Panc1 (cell line): ENCODE measurements around the gene KRTAP3-3. TPM values are rescaled to one million over a fixed set of nuclear protein-coding genes. Genes with fewer than 3 reads are reported as not detected.

Experiments used
- ATAC-seq: fragments of 200-7000 bp; cut with Tn5 transposase; 2 replicates; pipeline ENCODE4 v1.9.1; 2020; ENCODE audit warnings: mild to moderate bottlenecking, moderate library complexity
- BruUV-seq: library from RNA; stranded (reverse); fragments of 400-500 nt; replicated peaks from 2 replicates; lab custom pipeline; 2021; lab: Mats Ljungman, UMichigan
- CTCF ChIA-PET: fragments of 300-600 bp; sonication (Branson Sonifier 250); formaldehyde crosslinking; loops from one replicate; lab custom pipeline; 2022; ENCODE audit warnings: antibody characterized with exemption; lab: Charles Lee
- POLR2A ChIA-PET: fragments of 300-600 bp; sonication (Branson Sonifier 250); formaldehyde crosslinking; loops from one replicate; lab custom pipeline; 2022; ENCODE audit warnings: antibody characterized with exemption; lab: Charles Lee
- DNase-seq: peaks from one replicate; pipeline ENCODE4 v3.0.0-alpha.2; 2010; ENCODE audit warnings: low read depth, low spot score
- H3K27ac ChIP-seq: 2 replicates; pipeline ENCODE4 v1.5.1; 2011; ENCODE audit warnings: mild to moderate bottlenecking, low read length, inconsistent platforms
- H3K27me3 ChIP-seq: fragments of 200-500 bp; sonication (Bioruptor generic); 2 replicates; pipeline ENCODE4 v1.6.0; 2014; ENCODE audit warnings: low read length, inconsistent platforms; ENCODE audit not compliant: control insufficient read depth, insufficient read depth
- H3K36me3 ChIP-seq: fragments of 200-500 bp; sonication (Bioruptor generic); 2 replicates; pipeline ENCODE4 v1.5.1; 2014; ENCODE audit warnings: inconsistent platforms, mild to moderate bottlenecking, low read length, moderate library complexity; ENCODE audit not compliant: control insufficient read depth, insufficient read depth
- H3K4me1 ChIP-seq: 2 replicates; pipeline ENCODE4 v1.5.1; 2011; ENCODE audit warnings: inconsistent platforms, mild to moderate bottlenecking, low read length, moderate library complexity; ENCODE audit not compliant: control insufficient read depth, insufficient read depth
- H3K4me3 ChIP-seq, 2 experiments: 2 replicates each; pipeline ENCODE4 v1.5.1; 2011 to 2012; ENCODE audit warnings: low read depth in 2 of 2, low read length in 2 of 2, mild to moderate bottlenecking in 2 of 2, inconsistent platforms in 1 of 2, moderate library complexity in 1 of 2
- H3K9me3 ChIP-seq: fragments of 200-500 bp; sonication (Bioruptor generic); 2 replicates; pipeline ENCODE4 v1.5.1; 2014; ENCODE audit warnings: low read depth, mild to moderate bottlenecking, inconsistent platforms, low read length, moderate library complexity; ENCODE audit not compliant: control insufficient read depth, insufficient read depth
- POLR2AphosphoS5 ChIP-seq: IDR thresholded peaks from 2 replicates; pipeline ENCODE4 v1.6.1; 2012; ENCODE audit warnings: mild to moderate bottlenecking, low read depth, low read length, moderate library complexity
- SIN3A ChIP-seq: IDR thresholded peaks from 2 replicates; pipeline ENCODE4 v1.6.1; 2012; ENCODE audit warnings: low read depth, mild to moderate bottlenecking, low read length, moderate library complexity, borderline replicate concordance; ENCODE audit not compliant: insufficient read depth
- TCF7L2 ChIP-seq: IDR thresholded peaks from 2 replicates; pipeline ENCODE4 v1.6.1; 2011; ENCODE audit warnings: mild to moderate bottlenecking, low read depth, low read length, inconsistent platforms
- in situ Hi-C: cut with HindIII; loops from 2 replicates; pipeline ENCODE4 v1.10.0; 2016; ENCODE audit warnings: low sequenced_read_pairs, low pct_unique_long_range_greater_than_20kb
- intact Hi-C: fragments of 100-400 bp; cut with micrococcal nuclease; formaldehyde crosslinking; loops from one replicate; pipeline ENCODE4 v1.10.0; 2022; ENCODE audit not compliant: unreplicated experiment
- total RNA-seq: library from RNA; stranded (reverse); gene quantifications from one replicate; pipeline ENCODE4 v1.2.1, GENCODE V29; 2021; ENCODE audit not compliant: unreplicated experiment
- TF ChIP-seq, protein P1 (sequence below): fragments of 450-650 bp; IDR thresholded peaks from 2 replicates; pipeline ENCODE4 v1.5.1; 2017; ENCODE audit warnings: mild to moderate bottlenecking
- TF ChIP-seq, protein P2 (sequence below), 2 experiments: IDR thresholded peaks; 2 replicates each; pipeline ENCODE4 v1.6.1; 2011 to 2012; ENCODE audit warnings: low read depth in 2 of 2, control low read depth in 1 of 2, low read length in 1 of 2, mild to moderate bottlenecking in 1 of 2, moderate library complexity in 1 of 2; ENCODE audit not compliant: insufficient read depth in 1 of 2

KRTAP3-3 gene
- total RNA-seq, 1 experiment from 2014 or later = not detected

DNA sequence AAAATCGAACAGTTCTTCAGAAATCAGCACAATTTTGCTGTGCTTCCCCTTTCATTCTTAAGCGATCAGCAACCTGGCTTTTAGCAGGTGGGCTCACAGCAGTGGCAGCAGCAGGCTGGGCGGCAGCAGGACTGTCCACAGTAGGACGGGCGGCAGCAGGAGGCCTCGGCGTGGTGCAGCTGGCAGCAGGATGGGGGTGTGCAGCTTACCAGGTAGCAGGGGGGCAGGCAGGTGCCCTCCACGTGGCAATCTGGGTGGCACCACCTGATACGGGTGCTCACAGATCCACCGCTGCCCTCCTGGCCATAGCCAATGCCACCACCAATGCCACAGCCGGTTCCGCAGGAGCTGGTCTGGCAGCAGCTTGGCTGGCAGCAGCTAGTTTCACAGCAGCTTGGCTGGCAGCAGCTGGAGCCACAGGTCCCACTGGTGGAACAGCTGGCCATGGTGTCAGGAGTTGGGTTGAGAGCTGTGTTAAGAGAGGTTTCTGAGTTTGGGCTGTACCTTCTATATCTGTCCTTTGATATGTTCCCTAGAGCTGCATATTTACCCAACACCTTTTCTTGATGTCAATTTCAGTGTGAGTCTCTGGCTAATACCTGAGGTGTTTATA is 35.8 kb upstream of the KRTAP3-3 start, which contains the start of gene KRTAP1-4:
Gene KRTAP1-4 (minus strand): TSS at position 563 of the 613 bp plus-strand sequence. CDS start 117 bp downstream, at position 446.
- no TSS peak for BruUV-seq
- intact Hi-C loops = no loop called here

DNA sequence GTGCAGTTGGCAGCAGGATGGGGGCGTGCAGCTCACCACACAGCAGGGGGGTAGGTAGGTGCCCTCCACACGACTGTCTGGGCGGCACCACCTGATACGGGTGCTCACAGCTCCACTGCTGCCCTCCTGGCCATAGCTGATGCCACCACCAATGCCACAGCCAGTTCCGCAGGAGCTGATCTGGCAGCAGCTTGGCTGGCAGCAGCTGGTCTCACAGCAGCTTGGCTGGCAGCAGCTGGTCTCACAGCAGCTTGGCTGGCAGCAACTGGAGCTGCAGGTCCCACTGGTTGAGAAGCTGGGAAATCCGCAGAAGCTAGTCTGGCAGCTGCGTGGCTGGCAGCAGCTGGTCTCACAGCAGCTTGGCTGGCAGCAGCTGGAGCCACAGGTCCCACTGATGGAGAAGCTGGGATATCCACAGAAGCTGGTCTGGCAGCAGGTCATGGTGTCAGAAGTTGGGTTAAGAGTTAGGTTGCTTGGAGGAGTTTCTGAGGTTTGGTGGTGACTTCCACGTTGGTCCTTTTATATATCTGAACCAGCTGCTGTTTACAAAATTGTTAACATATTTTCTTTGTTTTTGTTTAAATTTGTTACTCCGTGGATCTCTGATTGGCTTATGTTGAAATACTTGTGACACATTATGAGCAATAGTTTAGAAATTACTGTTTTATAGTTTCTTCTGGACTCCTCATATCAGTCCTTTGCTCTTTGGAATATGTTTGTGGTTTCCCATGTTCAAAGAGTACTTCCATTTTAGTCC is 32.9 kb upstream of the KRTAP3-3 start, which contains the start of gene KRTAP1-5:
Gene KRTAP1-5 (minus strand): TSS at position 494 of the 757 bp plus-strand sequence. CDS start 53 bp downstream, at position 441.
- no TSS peak for BruUV-seq
- TF ChIP-seq, protein P1, sequence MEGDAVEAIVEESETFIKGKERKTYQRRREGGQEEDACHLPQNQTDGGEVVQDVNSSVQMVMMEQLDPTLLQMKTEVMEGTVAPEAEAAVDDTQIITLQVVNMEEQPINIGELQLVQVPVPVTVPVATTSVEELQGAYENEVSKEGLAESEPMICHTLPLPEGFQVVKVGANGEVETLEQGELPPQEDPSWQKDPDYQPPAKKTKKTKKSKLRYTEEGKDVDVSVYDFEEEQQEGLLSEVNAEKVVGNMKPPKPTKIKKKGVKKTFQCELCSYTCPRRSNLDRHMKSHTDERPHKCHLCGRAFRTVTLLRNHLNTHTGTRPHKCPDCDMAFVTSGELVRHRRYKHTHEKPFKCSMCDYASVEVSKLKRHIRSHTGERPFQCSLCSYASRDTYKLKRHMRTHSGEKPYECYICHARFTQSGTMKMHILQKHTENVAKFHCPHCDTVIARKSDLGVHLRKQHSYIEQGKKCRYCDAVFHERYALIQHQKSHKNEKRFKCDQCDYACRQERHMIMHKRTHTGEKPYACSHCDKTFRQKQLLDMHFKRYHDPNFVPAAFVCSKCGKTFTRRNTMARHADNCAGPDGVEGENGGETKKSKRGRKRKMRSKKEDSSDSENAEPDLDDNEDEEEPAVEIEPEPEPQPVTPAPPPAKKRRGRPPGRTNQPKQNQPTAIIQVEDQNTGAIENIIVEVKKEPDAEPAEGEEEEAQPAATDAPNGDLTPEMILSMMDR = no peak
- TF ChIP-seq POLR2AphosphoS5 = no peak
- no peak for TF ChIP-seq TCF7L2
- TF ChIP-seq, protein P2, sequence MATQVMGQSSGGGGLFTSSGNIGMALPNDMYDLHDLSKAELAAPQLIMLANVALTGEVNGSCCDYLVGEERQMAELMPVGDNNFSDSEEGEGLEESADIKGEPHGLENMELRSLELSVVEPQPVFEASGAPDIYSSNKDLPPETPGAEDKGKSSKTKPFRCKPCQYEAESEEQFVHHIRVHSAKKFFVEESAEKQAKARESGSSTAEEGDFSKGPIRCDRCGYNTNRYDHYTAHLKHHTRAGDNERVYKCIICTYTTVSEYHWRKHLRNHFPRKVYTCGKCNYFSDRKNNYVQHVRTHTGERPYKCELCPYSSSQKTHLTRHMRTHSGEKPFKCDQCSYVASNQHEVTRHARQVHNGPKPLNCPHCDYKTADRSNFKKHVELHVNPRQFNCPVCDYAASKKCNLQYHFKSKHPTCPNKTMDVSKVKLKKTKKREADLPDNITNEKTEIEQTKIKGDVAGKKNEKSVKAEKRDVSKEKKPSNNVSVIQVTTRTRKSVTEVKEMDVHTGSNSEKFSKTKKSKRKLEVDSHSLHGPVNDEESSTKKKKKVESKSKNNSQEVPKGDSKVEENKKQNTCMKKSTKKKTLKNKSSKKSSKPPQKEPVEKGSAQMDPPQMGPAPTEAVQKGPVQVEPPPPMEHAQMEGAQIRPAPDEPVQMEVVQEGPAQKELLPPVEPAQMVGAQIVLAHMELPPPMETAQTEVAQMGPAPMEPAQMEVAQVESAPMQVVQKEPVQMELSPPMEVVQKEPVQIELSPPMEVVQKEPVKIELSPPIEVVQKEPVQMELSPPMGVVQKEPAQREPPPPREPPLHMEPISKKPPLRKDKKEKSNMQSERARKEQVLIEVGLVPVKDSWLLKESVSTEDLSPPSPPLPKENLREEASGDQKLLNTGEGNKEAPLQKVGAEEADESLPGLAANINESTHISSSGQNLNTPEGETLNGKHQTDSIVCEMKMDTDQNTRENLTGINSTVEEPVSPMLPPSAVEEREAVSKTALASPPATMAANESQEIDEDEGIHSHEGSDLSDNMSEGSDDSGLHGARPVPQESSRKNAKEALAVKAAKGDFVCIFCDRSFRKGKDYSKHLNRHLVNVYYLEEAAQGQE (IDR thresholded peaks at IDR 0.05; ENCODE audit: insufficient read depth in 1 of 2, low read depth in 2 of 2, low read length in 1 of 2) = no peak
- TF ChIP-seq SIN3A = no peak
- in situ Hi-C loops (no loop called here), intact Hi-C loops (no loop called here)
- ChIA-PET POLR2A (no interaction called here), CTCF (no interaction called here)
- DNase-seq (no peak), ATAC-seq (no peak)
- H3K4me3 ChIP-seq = no peak within 1 kb of the TSS
- no peaks in the 10 kb centered on the region for H3K36me3 ChIP-seq
- no peak within 1 kb of the TSS for H3K27ac ChIP-seq
- no peaks in the 10 kb centered on the region for H3K4me1 ChIP-seq
- H3K27me3 ChIP-seq = peaks cover 8% of the 10 kb centered on the region; the same call in 1 of the 2 replicates
- no peaks in the 10 kb centered on the region for H3K9me3 ChIP-seq

More for the DNA sequence above, 35.8 kb upstream of the KRTAP3-3 start, which contains the start of gene KRTAP1-4:
- TF ChIP-seq TCF7L2 = no peak
- TF ChIP-seq, protein P2 (IDR thresholded peaks at IDR 0.05; ENCODE audit: insufficient read depth in 1 of 2, low read depth in 2 of 2, low read length in 1 of 2) = no peak
- TF ChIP-seq, protein P1 = no peak
- TF ChIP-seq SIN3A = no peak
- no peak for TF ChIP-seq POLR2AphosphoS5
- in situ Hi-C loops = no loop called here
- ChIA-PET CTCF (interaction anchor here (0.5 kb wide), 1 partner anchor 59 kb away, joined by 4 read pairs; no protein-coding TSS in a partner anchor), POLR2A (interaction anchor here (0.5 kb wide), 1 partner anchor 50 kb away, joined by 4 read pairs; no protein-coding TSS in a partner anchor)
- no peak within 1 kb of the TSS for H3K27ac ChIP-seq
- ATAC-seq (no peak), DNase-seq (no peak)
- no peaks in the 10 kb centered on the region for H3K4me1 ChIP-seq
- no peaks in the 10 kb centered on the region for H3K36me3 ChIP-seq
- H3K4me3 ChIP-seq = no peak within 1 kb of the TSS
- H3K9me3 ChIP-seq = no peaks in the 10 kb centered on the region
- peaks cover 6% of the 10 kb centered on the region; the same call in 1 of the 2 replicates for H3K27me3 ChIP-seq
